Muscle layer of colon (tissue), 2 donors: ENCODE results near the gene EYS.
"Not testable (repeated sequence)": the region's sequence is repeated elsewhere in the genome, so short reads cannot be mapped to it uniquely, and the experiment has no call there.

ENCODE experiments used
- H3K27ac ChIP-seq: one replicate; pipeline ENCODE4 v1.7.0; 2013; ENCODE audit warnings: low read depth, mild to moderate bottlenecking, low read length, moderate library complexity
- H3K27me3 ChIP-seq, 2 donors: one replicate each; pipeline ENCODE4 v1.7.0; 2013; ENCODE audit warnings: low read length in 2 of 2, mild to moderate bottlenecking in 2 of 2; ENCODE audit not compliant: insufficient read depth in 2 of 2, control insufficient read depth in 1 of 2
- H3K36me3 ChIP-seq: one replicate; pipeline ENCODE4 v1.7.0; 2013; ENCODE audit warnings: mild to moderate bottlenecking, low read length; ENCODE audit not compliant: insufficient read depth
- H3K4me1 ChIP-seq: one replicate; pipeline ENCODE4 v1.7.0; 2013; ENCODE audit warnings: mild to moderate bottlenecking, low read length; ENCODE audit not compliant: insufficient read depth
- H3K4me3 ChIP-seq, 2 donors: one replicate each; pipeline ENCODE4 v1.7.0; 2013; ENCODE audit warnings: low read length in 2 of 2, low read depth in 1 of 2, mild to moderate bottlenecking in 1 of 2, moderate library complexity in 1 of 2
- H3K9ac ChIP-seq: one replicate; pipeline ENCODE4 v1.7.0; 2013; ENCODE audit warnings: low read length
- H3K9me3 ChIP-seq: one replicate; pipeline ENCODE4 v1.7.0; 2013; ENCODE audit warnings: mild to moderate bottlenecking, low read length
- donor health status: abdominal sarcoma.
- donor health status: Adenocarcinoma of cecum.

The EYS gene

GRCh38 chr6:65452333-65452732 lies 254.7 kb downstream of the EYS start:
- Histone ChIP-seq H3K9ac (no peak overlapping the region), H3K4me3 (no peak overlapping the region), H3K27me3 (no peaks in the 10 kb centered on the region), H3K27ac (no peak overlapping the region), H3K36me3 (no peaks in the 10 kb centered on the region), H3K4me1 (no peaks in the 10 kb centered on the region), H3K9me3 (no peaks in the 10 kb centered on the region)

DNA sequence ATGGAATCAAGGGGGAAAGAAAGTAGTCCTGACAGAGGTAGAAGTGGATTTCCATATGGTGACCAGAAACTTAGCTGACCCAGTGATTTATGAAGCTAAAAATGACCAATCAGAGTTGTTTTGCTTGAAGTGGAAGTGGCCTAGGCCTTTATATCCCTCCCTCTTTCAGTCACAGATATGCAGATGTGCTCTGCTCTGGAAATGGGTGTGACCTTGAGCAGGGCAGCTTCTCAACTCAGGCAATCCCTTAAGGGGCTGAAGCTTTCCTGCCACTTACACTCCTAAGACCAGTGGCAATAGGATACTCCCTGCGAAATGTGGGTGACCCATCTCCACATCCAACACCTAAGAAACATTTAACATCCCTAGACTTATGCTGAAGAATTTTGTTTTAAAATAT lies 256.6 kb downstream of the EYS start:
- H3K4me3 ChIP-seq, result no peak overlapping the region
- no peak overlapping the region for H3K9ac ChIP-seq
- H3K27ac ChIP-seq, result no peak overlapping the region
- H3K9me3 ChIP-seq, result no peaks in the 10 kb centered on the region
- H3K27me3 ChIP-seq, result no peaks in the 10 kb centered on the region
- H3K36me3 ChIP-seq, result no peaks in the 10 kb centered on the region
- no peaks in the 10 kb centered on the region for H3K4me1 ChIP-seq

DNA sequence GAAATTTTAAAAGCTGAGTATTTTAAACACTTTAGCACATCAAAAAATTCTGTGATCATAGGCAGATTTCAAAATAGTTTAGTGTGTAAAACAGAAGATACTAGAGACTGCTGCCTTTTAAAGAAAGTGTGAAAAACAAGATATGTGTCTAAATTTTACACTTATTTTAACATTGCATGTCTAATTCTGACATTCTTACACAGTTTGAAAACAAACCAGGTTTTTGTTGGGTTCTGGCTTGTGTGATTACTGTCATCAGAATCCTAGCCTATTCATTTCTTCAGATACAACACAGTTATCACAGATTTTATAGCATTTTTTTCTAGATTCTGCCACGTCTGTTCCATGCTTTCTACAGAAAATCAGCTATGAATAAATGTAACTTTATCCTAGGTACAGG lies 257.1 kb downstream of the EYS start:
- no peak overlapping the region for H3K9ac ChIP-seq
- H3K9me3 ChIP-seq, result no peaks in the 10 kb centered on the region
- H3K27ac ChIP-seq, result no peak overlapping the region
- H3K4me1 ChIP-seq, result no peaks in the 10 kb centered on the region
- no peaks in the 10 kb centered on the region for H3K27me3 ChIP-seq
- no peaks in the 10 kb centered on the region for H3K36me3 ChIP-seq
- H3K4me3 ChIP-seq, result no peak overlapping the region

- H3K9me3 ChIP-seq, result no peaks in the 10 kb centered on the region
- H3K36me3 ChIP-seq, result no peaks in the 10 kb centered on the region
- no peak overlapping the region for H3K27ac ChIP-seq
- H3K27me3 ChIP-seq, result no peaks in the 10 kb centered on the region
- no peak overlapping the region for H3K4me3 ChIP-seq
- no peak overlapping the region for H3K9ac ChIP-seq
- no peaks in the 10 kb centered on the region for H3K4me1 ChIP-seq
These were observed 258.2 kb downstream of the EYS start for GRCh38 chr6:65448866-65449265.

DNA sequence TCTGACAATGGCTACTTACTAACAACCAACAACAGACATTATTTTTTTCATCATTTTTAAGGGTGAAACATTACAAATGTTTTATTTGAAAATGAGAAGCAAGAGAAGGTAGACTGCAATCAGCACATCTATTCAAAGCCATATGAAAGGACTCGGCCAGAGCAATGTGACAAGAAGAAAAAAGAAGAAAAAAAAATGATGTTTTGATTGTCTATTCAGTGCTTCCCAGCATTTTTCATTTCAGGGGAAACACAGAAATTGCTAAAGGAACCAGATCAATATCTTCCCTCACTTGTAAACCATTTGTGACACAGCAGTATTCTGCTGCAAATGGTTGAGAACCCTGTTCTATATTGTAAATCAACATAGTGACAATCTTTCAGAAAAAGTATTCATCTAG lies 270.7 kb downstream of the EYS start:
- H3K4me1 ChIP-seq, result no peaks in the 10 kb centered on the region
- no peaks in the 10 kb centered on the region for H3K9me3 ChIP-seq
- no peaks in the 10 kb centered on the region for H3K36me3 ChIP-seq
- H3K27ac ChIP-seq, result no peak overlapping the region
- H3K9ac ChIP-seq, result no peak overlapping the region
- H3K4me3 ChIP-seq, result no peak overlapping the region
- no peaks in the 10 kb centered on the region for H3K27me3 ChIP-seq

- Histone ChIP-seq H3K4me3 (no peak overlapping the region), H3K9me3 (no peaks in the 10 kb centered on the region), H3K27ac (no peak overlapping the region), H3K9ac (no peak overlapping the region), H3K27me3 (no peaks in the 10 kb centered on the region), H3K4me1 (no peaks in the 10 kb centered on the region), H3K36me3 (no peaks in the 10 kb centered on the region)
These were observed 290.4 kb downstream of the EYS start for GRCh38 chr6:65416621-65417020.

DNA sequence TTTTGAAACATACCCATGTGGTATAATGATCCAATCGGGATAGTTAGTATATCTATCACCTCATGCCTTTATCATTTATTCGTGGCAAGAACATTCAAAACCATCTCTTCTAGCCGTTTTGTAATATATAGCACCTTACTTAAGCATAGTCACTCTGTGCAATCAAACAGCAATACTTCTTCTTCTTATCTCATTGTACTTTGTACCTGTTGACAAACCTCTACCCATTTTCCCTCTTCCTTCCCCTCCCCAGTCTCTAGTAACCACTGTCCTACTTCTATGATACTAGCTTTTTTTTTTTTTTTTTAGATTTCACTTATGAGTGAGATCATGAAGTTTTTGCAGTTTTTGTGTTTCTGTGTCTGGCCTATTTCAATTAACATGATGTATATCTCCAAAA lies 296.7 kb downstream of the EYS start:
- Histone ChIP-seq H3K27ac (no peak overlapping the region), H3K4me1 (no peaks in the 10 kb centered on the region), H3K27me3 (no peaks in the 10 kb centered on the region), H3K4me3 (no peak overlapping the region), H3K36me3 (no peaks in the 10 kb centered on the region), H3K9me3 (no peaks in the 10 kb centered on the region), H3K9ac (no peak overlapping the region)

GRCh38 chr6:65402564-65402963 lies 304.5 kb downstream of the EYS start:
- no peaks in the 10 kb centered on the region for H3K36me3 ChIP-seq
- H3K27ac ChIP-seq, result no peak overlapping the region
- H3K4me1 ChIP-seq, result no peaks in the 10 kb centered on the region
- H3K9me3 ChIP-seq, result no peaks in the 10 kb centered on the region
- no peaks in the 10 kb centered on the region for H3K27me3 ChIP-seq
- H3K9ac ChIP-seq, result no peak overlapping the region
- no peak overlapping the region for H3K4me3 ChIP-seq

DNA sequence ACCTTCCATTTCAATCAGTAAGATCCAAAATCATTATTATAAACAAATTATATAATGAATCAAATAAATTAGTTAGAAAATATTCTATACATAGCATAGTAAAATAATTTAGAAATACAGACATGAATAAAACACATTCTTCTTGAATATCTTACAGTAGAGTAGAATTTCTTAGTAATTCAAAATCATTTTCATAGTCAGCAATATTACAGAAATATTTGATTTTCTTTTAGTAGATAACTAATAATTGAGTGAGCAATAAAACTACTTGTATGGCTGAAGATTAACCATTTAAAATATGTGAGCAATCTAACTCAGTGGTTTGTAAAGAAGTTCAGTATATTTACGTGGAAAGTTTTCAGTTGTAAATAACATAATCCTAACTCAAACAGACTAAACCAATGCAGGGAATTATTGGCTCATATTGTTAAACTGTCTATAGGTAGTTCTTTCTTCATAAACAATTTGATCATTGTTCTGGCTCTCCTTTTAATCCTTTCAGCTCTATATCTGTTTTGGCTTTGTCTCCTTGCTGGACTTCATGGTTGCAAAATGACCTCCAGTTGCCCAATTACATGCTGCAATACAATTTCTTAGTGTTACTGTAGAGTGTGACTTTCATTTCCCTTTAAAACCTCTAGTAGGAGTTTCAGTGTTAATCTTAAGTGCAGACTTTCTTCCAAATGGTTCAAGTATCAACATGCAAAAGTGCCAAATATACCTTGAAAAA lies 307.5 kb downstream of the EYS start:
- no peaks in the 10 kb centered on the region for H3K4me1 ChIP-seq
- H3K27ac ChIP-seq, result no peak overlapping the region
- no peaks in the 10 kb centered on the region for H3K36me3 ChIP-seq
- H3K9ac ChIP-seq, result no peak overlapping the region
- no peak overlapping the region for H3K4me3 ChIP-seq
- H3K9me3 ChIP-seq, result no peaks in the 10 kb centered on the region
- H3K27me3 ChIP-seq, result no peaks in the 10 kb centered on the region

DNA sequence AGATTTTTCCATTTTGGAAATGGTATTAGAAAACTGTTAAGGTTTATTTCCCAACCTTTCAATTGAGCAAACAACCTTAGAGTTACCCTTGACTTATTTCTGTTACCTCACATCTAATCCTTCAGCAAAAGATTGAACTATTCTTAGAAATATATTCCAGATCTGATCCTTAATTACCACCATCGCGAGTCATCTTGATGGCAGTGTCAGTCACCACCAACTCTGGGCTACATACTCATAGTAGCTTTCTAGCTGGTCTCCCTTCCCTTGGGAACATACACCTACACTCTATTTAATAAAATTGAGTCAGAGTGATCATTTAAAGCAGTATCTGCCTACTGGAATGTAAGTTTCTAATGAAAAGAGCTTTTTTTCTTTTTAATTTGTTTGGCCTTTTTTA lies 308.2 kb downstream of the EYS start:
- H3K9me3 ChIP-seq, result no peaks in the 10 kb centered on the region
- no peak overlapping the region for H3K9ac ChIP-seq
- H3K4me3 ChIP-seq, result no peak overlapping the region
- no peak overlapping the region for H3K27ac ChIP-seq
- no peaks in the 10 kb centered on the region for H3K27me3 ChIP-seq
- H3K36me3 ChIP-seq, result no peaks in the 10 kb centered on the region
- H3K4me1 ChIP-seq, result no peaks in the 10 kb centered on the region

- Histone ChIP-seq H3K27ac (no peak overlapping the region), H3K36me3 (no peaks in the 10 kb centered on the region), H3K4me1 (no peaks in the 10 kb centered on the region), H3K4me3 (no peak overlapping the region), H3K9me3 (no peaks in the 10 kb centered on the region), H3K9ac (no peak overlapping the region), H3K27me3 (no peaks in the 10 kb centered on the region)
These were observed 356.5 kb downstream of the EYS start for GRCh38 chr6:65350530-65350929.

GRCh38 chr6:65302655-65303054 lies 404.4 kb downstream of the EYS start:
- not testable (repeated sequence) for H3K4me1 ChIP-seq, H3K36me3 ChIP-seq, H3K4me3 ChIP-seq, H3K9me3 ChIP-seq, H3K27ac ChIP-seq, H3K9ac ChIP-seq, H3K27me3 ChIP-seq
